ENCODE data around the gene SMAD1.
A peak's percentile ranks its signal among the peaks of the same experiment; 100 is the strongest.

The SMAD1 gene

GRCh38 chr4:145481942-145482208 lies 222 bp downstream of the SMAD1 start:
- no peak overlapping the region for H3K27ac Mint-ChIP-seq
- H3K4me1 Mint-ChIP-seq (ENCODE audit: low read depth): peaks cover 11% of the 10 kb centered on the region
- H3K36me3 Mint-ChIP-seq (ENCODE audit: low read depth): no peaks in the 10 kb centered on the region
- H3K27me3 Mint-ChIP-seq (ENCODE audit: low read depth): peaks cover 21% of the 10 kb centered on the region
- peak; percentile 13 for DNase-seq (ENCODE audit: low spot score)
- no peaks in the 10 kb centered on the region for H3K9me3 Mint-ChIP-seq
- no peak overlapping the region for H3K4me3 Mint-ChIP-seq

- peak; percentile 75 for DNase-seq (ENCODE audit: low spot score)
- H3K4me3 Mint-ChIP-seq: no peak overlapping the region
- no peaks in the 10 kb centered on the region for H3K9me3 Mint-ChIP-seq
- H3K4me1 Mint-ChIP-seq (ENCODE audit: low read depth): peaks cover 15% of the 10 kb centered on the region
- peaks cover 20% of the 10 kb centered on the region for H3K27me3 Mint-ChIP-seq (ENCODE audit: low read depth)
- H3K36me3 Mint-ChIP-seq (ENCODE audit: low read depth): no peaks in the 10 kb centered on the region
- H3K27ac Mint-ChIP-seq: peak overlapping the region; percentile 19
Observed at GRCh38 chr4:145482209-145483037, 770 bp downstream of the SMAD1 start.

GRCh38 chr4:145483514-145483913 lies 1.9 kb downstream of the SMAD1 start:
- Mint-ChIP-seq H3K27ac (no peak overlapping the region), H3K4me3 (no peak overlapping the region), H3K4me1 (ENCODE audit: low read depth) (peaks cover 21% of the 10 kb centered on the region), H3K9me3 (no peaks in the 10 kb centered on the region), H3K36me3 (ENCODE audit: low read depth) (no peaks in the 10 kb centered on the region), H3K27me3 (ENCODE audit: low read depth) (peaks cover 19% of the 10 kb centered on the region)
- DNase-seq (ENCODE audit: low spot score): no peak

- H3K36me3 Mint-ChIP-seq (ENCODE audit: low read depth): no peaks in the 10 kb centered on the region
- DNase-seq (ENCODE audit: low spot score): no peak
- no peaks in the 10 kb centered on the region for H3K9me3 Mint-ChIP-seq
- peaks cover 21% of the 10 kb centered on the region for H3K4me1 Mint-ChIP-seq (ENCODE audit: low read depth)
- H3K27me3 Mint-ChIP-seq (ENCODE audit: low read depth): peaks cover 14% of the 10 kb centered on the region
- no peak overlapping the region for H3K4me3 Mint-ChIP-seq
- H3K27ac Mint-ChIP-seq: no peak overlapping the region
Observed at GRCh38 chr4:145484225-145484846, 2.7 kb downstream of the SMAD1 start.

- no peak for DNase-seq (ENCODE audit: low spot score)
- Mint-ChIP-seq H3K4me1 (ENCODE audit: low read depth) (peaks cover 21% of the 10 kb centered on the region), H3K9me3 (no peaks in the 10 kb centered on the region), H3K27me3 (ENCODE audit: low read depth) (peaks cover 12% of the 10 kb centered on the region), H3K27ac (no peak overlapping the region), H3K36me3 (ENCODE audit: low read depth) (no peaks in the 10 kb centered on the region), H3K4me3 (no peak overlapping the region)
Observed at GRCh38 chr4:145485120-145485519, 3.5 kb downstream of the SMAD1 start.

- Mint-ChIP-seq H3K4me3 (no peak overlapping the region), H3K27me3 (ENCODE audit: low read depth) (peaks cover 2% of the 10 kb centered on the region), H3K9me3 (no peaks in the 10 kb centered on the region), H3K27ac (no peak overlapping the region), H3K36me3 (ENCODE audit: low read depth) (no peaks in the 10 kb centered on the region), H3K4me1 (ENCODE audit: low read depth) (peaks cover 17% of the 10 kb centered on the region)
- no peak for DNase-seq (ENCODE audit: low spot score)
Observed at GRCh38 chr4:145486603-145487002, 5.0 kb downstream of the SMAD1 start.

- DNase-seq (ENCODE audit: low spot score): peak; percentile 44
- peak overlapping the region; percentile 34 for H3K4me3 Mint-ChIP-seq
- H3K27me3 Mint-ChIP-seq (ENCODE audit: low read depth): peaks cover 2% of the 10 kb centered on the region
- peaks cover 17% of the 10 kb centered on the region for H3K4me1 Mint-ChIP-seq (ENCODE audit: low read depth)
- no peak overlapping the region for H3K27ac Mint-ChIP-seq
- no peaks in the 10 kb centered on the region for H3K9me3 Mint-ChIP-seq
- no peaks in the 10 kb centered on the region for H3K36me3 Mint-ChIP-seq (ENCODE audit: low read depth)
Observed at GRCh38 chr4:145487631-145488030, 6.0 kb downstream of the SMAD1 start.

GRCh38 chr4:145488310-145488709 lies 6.7 kb downstream of the SMAD1 start:
- peaks cover 2% of the 10 kb centered on the region for H3K27me3 Mint-ChIP-seq (ENCODE audit: low read depth)
- H3K36me3 Mint-ChIP-seq (ENCODE audit: low read depth): no peaks in the 10 kb centered on the region
- H3K4me3 Mint-ChIP-seq: no peak overlapping the region
- no peak for DNase-seq (ENCODE audit: low spot score)
- H3K4me1 Mint-ChIP-seq (ENCODE audit: low read depth): peaks cover 18% of the 10 kb centered on the region
- H3K27ac Mint-ChIP-seq: no peak overlapping the region
- H3K9me3 Mint-ChIP-seq: no peaks in the 10 kb centered on the region

- Mint-ChIP-seq H3K4me1 (ENCODE audit: low read depth) (peaks cover 19% of the 10 kb centered on the region), H3K4me3 (no peak overlapping the region), H3K27ac (no peak overlapping the region), H3K36me3 (ENCODE audit: low read depth) (no peaks in the 10 kb centered on the region), H3K9me3 (no peaks in the 10 kb centered on the region), H3K27me3 (ENCODE audit: low read depth) (peaks cover 2% of the 10 kb centered on the region)
- no peak for DNase-seq (ENCODE audit: low spot score)
Observed at GRCh38 chr4:145489556-145489955, 7.9 kb downstream of the SMAD1 start.

GRCh38 chr4:145490361-145490760 lies 8.7 kb downstream of the SMAD1 start:
- no peak for DNase-seq (ENCODE audit: low spot score)
- H3K4me3 Mint-ChIP-seq: no peak overlapping the region
- no peak overlapping the region for H3K27ac Mint-ChIP-seq
- H3K36me3 Mint-ChIP-seq (ENCODE audit: low read depth): no peaks in the 10 kb centered on the region
- peaks cover 19% of the 10 kb centered on the region for H3K4me1 Mint-ChIP-seq (ENCODE audit: low read depth)
- H3K27me3 Mint-ChIP-seq (ENCODE audit: low read depth): peaks cover 6% of the 10 kb centered on the region
- H3K9me3 Mint-ChIP-seq: no peaks in the 10 kb centered on the region

GRCh38 chr4:145490796-145491195 lies 9.1 kb downstream of the SMAD1 start:
- Mint-ChIP-seq H3K4me3 (no peak overlapping the region), H3K27me3 (ENCODE audit: low read depth) (peaks cover 6% of the 10 kb centered on the region), H3K36me3 (ENCODE audit: low read depth) (no peaks in the 10 kb centered on the region), H3K9me3 (no peaks in the 10 kb centered on the region), H3K4me1 (ENCODE audit: low read depth) (peaks cover 19% of the 10 kb centered on the region), H3K27ac (no peak overlapping the region)
- no peak for DNase-seq (ENCODE audit: low spot score)

GRCh38 chr4:145492376-145492775 lies 10.7 kb downstream of the SMAD1 start:
- no peaks in the 10 kb centered on the region for H3K36me3 Mint-ChIP-seq (ENCODE audit: low read depth)
- no peak overlapping the region for H3K4me3 Mint-ChIP-seq
- no peak overlapping the region for H3K27ac Mint-ChIP-seq
- H3K9me3 Mint-ChIP-seq: no peaks in the 10 kb centered on the region
- peaks cover 16% of the 10 kb centered on the region for H3K4me1 Mint-ChIP-seq (ENCODE audit: low read depth)
- no peak for DNase-seq (ENCODE audit: low spot score)
- H3K27me3 Mint-ChIP-seq (ENCODE audit: low read depth): peaks cover 7% of the 10 kb centered on the region

GRCh38 chr4:145493166-145493565 lies 11.5 kb downstream of the SMAD1 start:
- DNase-seq (ENCODE audit: low spot score): no peak
- Mint-ChIP-seq H3K9me3 (no peaks in the 10 kb centered on the region), H3K27me3 (ENCODE audit: low read depth) (peaks cover 7% of the 10 kb centered on the region), H3K4me3 (no peak overlapping the region), H3K4me1 (ENCODE audit: low read depth) (peaks cover 9% of the 10 kb centered on the region), H3K36me3 (ENCODE audit: low read depth) (no peaks in the 10 kb centered on the region), H3K27ac (no peak overlapping the region)

- no peaks in the 10 kb centered on the region for H3K36me3 Mint-ChIP-seq (ENCODE audit: low read depth)
- DNase-seq (ENCODE audit: low spot score): no peak
- H3K4me1 Mint-ChIP-seq (ENCODE audit: low read depth): peaks cover 9% of the 10 kb centered on the region
- H3K27me3 Mint-ChIP-seq (ENCODE audit: low read depth): peaks cover 8% of the 10 kb centered on the region
- no peak overlapping the region for H3K27ac Mint-ChIP-seq
- H3K9me3 Mint-ChIP-seq: no peaks in the 10 kb centered on the region
- H3K4me3 Mint-ChIP-seq: no peak overlapping the region
Observed at GRCh38 chr4:145494666-145495270, 13.1 kb downstream of the SMAD1 start.

Data from T-helper 2 cell treated with Interferon-gamma antibody and Interleukin-4, amounts not matched to agents 5 μg/mL and 100 μg/mL, for 36 hours (primary cell).